RKO (cell line): ENCODE data around the gene C6orf47.

Experiments
- DNase-seq: peaks from one replicate; pipeline ENCODE4 v3.0.0-alpha.2; 2016; ENCODE audit warnings: low spot score

C6orf47 gene

GRCh38 chr6:31636698-31637596, 23.6 kb downstream of the C6orf47 start:
- DNase-seq, result no peak

GRCh38 chr6:31634969-31635575, 25.5 kb downstream of the C6orf47 start:
- DNase-seq, result no peak

- DNase-seq, result no peak
Measured at GRCh38 chr6:31634131-31634530, 26.4 kb downstream of the C6orf47 start.

- no peak for DNase-seq
Measured at GRCh38 chr6:31633447-31633846, 27.1 kb downstream of the C6orf47 start.

- no peak for DNase-seq
Measured at GRCh38 chr6:31632279-31632946, 28.2 kb downstream of the C6orf47 start.

- peak; percentile 50 for DNase-seq
Measured at GRCh38 chr6:31631681-31632278, 28.8 kb downstream of the C6orf47 start.

- no peak for DNase-seq
Measured at GRCh38 chr6:31631209-31631608, 29.4 kb downstream of the C6orf47 start.

- no peak for DNase-seq
Measured at GRCh38 chr6:31630177-31630934, 30.2 kb downstream of the C6orf47 start.

GRCh38 chr6:31629014-31629413, 31.6 kb downstream of the C6orf47 start:
- DNase-seq, result no peak

GRCh38 chr6:31627690-31628287, 32.8 kb downstream of the C6orf47 start:
- no peak for DNase-seq

GRCh38 chr6:31626952-31627351, 33.6 kb downstream of the C6orf47 start:
- DNase-seq, result no peak

GRCh38 chr6:31624070-31624469, 36.5 kb downstream of the C6orf47 start:
- DNase-seq, result no peak

- no peak for DNase-seq
Measured at GRCh38 chr6:31622684-31623091, 37.9 kb downstream of the C6orf47 start.

GRCh38 chr6:31621991-31622390, 38.6 kb downstream of the C6orf47 start:
- DNase-seq, result no peak

GRCh38 chr6:31621320-31621939, 39.1 kb downstream of the C6orf47 start:
- DNase-seq, result no peak

- peak; percentile 76 for DNase-seq
Measured at GRCh38 chr6:31620586-31621319, 39.8 kb downstream of the C6orf47 start, which contains the start of gene PRRC2A. Gene PRRC2A (plus strand): TSS chr6:31620715. CDS start chr6:31622790, 2,075 bp downstream.

GRCh38 chr6:31619805-31620585, 40.6 kb downstream of the C6orf47 start:
- DNase-seq, result peak; percentile 99

- DNase-seq, result no peak
Measured at GRCh38 chr6:31617010-31617409, 43.6 kb downstream of the C6orf47 start.

GRCh38 chr6:31615748-31616147, 44.8 kb downstream of the C6orf47 start:
- no peak for DNase-seq
